Measurements from ENCODE around the gene DACH1.

DNA sequence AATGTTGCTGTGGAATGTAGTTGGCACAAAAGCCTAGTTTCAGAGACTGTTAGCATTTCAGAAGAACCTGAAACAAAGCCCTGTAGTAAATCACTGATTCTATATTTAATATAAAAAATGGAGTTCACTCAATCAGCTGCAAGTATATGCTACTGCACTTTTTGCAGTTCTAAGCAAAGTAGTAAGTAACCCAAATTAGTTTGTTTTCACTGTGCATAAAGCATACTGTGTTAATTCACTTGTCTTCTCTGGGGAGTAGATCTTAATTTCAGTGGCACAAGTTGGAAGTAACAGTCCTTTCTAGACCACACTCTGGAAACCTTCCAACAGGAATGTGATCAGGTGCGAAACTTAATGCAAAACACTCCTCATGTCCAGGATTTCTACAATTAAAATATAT is 139.3 kb downstream of the DACH1 start:
- TF ChIP-seq, protein P1, sequence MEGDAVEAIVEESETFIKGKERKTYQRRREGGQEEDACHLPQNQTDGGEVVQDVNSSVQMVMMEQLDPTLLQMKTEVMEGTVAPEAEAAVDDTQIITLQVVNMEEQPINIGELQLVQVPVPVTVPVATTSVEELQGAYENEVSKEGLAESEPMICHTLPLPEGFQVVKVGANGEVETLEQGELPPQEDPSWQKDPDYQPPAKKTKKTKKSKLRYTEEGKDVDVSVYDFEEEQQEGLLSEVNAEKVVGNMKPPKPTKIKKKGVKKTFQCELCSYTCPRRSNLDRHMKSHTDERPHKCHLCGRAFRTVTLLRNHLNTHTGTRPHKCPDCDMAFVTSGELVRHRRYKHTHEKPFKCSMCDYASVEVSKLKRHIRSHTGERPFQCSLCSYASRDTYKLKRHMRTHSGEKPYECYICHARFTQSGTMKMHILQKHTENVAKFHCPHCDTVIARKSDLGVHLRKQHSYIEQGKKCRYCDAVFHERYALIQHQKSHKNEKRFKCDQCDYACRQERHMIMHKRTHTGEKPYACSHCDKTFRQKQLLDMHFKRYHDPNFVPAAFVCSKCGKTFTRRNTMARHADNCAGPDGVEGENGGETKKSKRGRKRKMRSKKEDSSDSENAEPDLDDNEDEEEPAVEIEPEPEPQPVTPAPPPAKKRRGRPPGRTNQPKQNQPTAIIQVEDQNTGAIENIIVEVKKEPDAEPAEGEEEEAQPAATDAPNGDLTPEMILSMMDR (conservative IDR thresholded peaks at IDR 0.05; ENCODE audit: low read length) = no peak
- no peak for TF ChIP-seq EZH2phosphoT487 (IDR thresholded peaks at IDR 0.05; ENCODE audit: borderline replicate concordance, low read depth, low read length)

Data from OCI-LY7 (cell line).